Measurements from ENCODE around the gene RPS6KB2. TPM values are rescaled to one million over a fixed set of nuclear protein-coding genes. Genes with fewer than 3 reads are reported as not detected.
"Not testable (repeated sequence)": the region's sequence is repeated elsewhere in the genome, so short reads cannot be mapped to it uniquely, and the experiment has no call there.

Gene RPS6KB2
- total RNA-seq, 1 donor = 36.9 TPM

DNA sequence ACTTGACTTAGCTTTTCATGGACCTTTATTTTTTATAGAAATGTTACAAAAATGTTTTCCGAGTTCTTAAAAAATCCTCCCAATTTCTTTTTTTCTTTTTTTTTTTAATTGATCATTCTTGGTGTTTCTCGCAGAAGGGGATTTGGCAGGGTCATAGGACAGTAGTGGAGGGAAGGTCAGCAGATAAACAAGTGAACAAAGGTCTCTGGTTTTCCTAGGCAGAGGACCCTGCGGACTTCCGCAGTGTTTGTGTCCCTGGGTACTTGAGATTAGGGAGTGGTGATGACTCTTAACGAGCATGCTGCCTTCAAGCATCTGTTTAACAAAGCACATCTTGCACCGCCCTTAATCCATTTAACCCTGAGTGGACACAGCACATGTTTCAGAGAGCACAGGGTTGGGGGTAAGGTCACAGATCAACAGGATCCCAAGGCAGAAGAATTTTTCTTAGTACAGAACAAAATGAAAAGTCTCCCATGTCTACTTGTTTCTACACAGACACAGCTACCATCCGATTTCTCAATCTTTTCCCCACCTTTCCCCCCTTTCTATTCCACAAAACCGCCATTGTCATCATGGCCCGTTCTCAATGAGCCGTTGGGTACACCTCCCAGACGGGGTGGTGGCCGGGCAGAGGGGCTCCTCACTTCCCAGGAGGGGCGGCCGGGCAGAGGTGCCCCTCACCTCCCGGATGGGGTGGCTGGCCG, 49.2 kb downstream of the RPS6KB2 start:
- H2AFZ ChIP-seq (ENCODE audit: low read length); DNase-seq (ENCODE audit: insufficient read length, low spot score, missing footprints); H4K20me1 ChIP-seq (ENCODE audit: insufficient read depth, low read length); H3K4me2 ChIP-seq (ENCODE audit: insufficient read depth, low read length); H3K4me3 ChIP-seq (ENCODE audit: insufficient read depth, low read length); H3K79me2 ChIP-seq (ENCODE audit: insufficient read depth, low read length); H3K9me3 ChIP-seq (ENCODE audit: low read depth, low read length); H3K4me1 ChIP-seq (ENCODE audit: insufficient read depth, low read length); H3K27me3 ChIP-seq (ENCODE audit: insufficient read depth, low read length); H3K36me3 ChIP-seq (ENCODE audit: insufficient read depth, low read length); H3K27ac ChIP-seq (ENCODE audit: low read depth, low read length): not testable (repeated sequence)

DNA sequence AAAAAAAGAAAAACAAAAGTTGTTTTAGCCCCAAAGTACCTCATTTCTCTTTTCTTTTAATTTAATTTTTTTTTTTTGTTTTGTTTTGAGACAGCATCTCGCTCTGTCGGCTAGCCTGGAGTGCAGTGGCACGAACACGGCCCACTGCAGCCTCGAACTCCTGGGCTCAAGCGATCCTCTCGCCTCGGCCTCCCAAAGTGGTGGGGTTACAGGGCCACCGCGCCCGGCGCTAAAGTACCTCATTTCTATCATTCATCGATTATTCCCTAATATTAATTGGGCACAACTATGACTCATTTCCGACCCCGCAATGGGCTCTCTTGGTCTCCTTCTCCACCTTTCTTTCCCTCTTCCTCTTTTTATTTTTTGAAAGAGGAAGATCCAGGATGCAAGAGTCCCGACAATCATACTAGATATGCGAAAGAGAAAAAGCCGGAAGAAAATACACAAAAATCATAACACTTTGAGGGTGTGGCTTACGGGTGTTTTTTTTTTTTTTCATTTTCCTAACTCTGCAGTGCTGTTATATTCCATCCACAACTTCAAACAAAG, 54.1 kb downstream of the RPS6KB2 start:
- H3K4me2 ChIP-seq (ENCODE audit: insufficient read depth, low read length) = peak overlapping the region; percentile 82
- H2AFZ ChIP-seq (ENCODE audit: low read length) = peak overlapping the region; percentile 99
- DNase-seq (ENCODE audit: insufficient read length, low spot score, missing footprints) = no peak
- peaks cover 7% of the 10 kb centered on the region for H3K4me1 ChIP-seq (ENCODE audit: insufficient read depth, low read length)
- H3K79me2 ChIP-seq (ENCODE audit: insufficient read depth, low read length) = peaks cover 25% of the 10 kb centered on the region
- TF ChIP-seq, protein P1, sequence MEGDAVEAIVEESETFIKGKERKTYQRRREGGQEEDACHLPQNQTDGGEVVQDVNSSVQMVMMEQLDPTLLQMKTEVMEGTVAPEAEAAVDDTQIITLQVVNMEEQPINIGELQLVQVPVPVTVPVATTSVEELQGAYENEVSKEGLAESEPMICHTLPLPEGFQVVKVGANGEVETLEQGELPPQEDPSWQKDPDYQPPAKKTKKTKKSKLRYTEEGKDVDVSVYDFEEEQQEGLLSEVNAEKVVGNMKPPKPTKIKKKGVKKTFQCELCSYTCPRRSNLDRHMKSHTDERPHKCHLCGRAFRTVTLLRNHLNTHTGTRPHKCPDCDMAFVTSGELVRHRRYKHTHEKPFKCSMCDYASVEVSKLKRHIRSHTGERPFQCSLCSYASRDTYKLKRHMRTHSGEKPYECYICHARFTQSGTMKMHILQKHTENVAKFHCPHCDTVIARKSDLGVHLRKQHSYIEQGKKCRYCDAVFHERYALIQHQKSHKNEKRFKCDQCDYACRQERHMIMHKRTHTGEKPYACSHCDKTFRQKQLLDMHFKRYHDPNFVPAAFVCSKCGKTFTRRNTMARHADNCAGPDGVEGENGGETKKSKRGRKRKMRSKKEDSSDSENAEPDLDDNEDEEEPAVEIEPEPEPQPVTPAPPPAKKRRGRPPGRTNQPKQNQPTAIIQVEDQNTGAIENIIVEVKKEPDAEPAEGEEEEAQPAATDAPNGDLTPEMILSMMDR (IDR thresholded peaks at IDR 0.05; ENCODE audit: extremely low read depth, low read depth, low read length) = no peak
- H3K36me3 ChIP-seq (ENCODE audit: insufficient read depth, low read length) = no peaks in the 10 kb centered on the region
- no peaks in the 10 kb centered on the region for H3K27me3 ChIP-seq (ENCODE audit: insufficient read depth, low read length)
- H3K9me3 ChIP-seq (ENCODE audit: low read depth, low read length) = no peaks in the 10 kb centered on the region
- H3K27ac ChIP-seq (ENCODE audit: low read depth, low read length) = peak overlapping the region; percentile 86
- H3K4me3 ChIP-seq (ENCODE audit: insufficient read depth, low read length) = peak overlapping the region; percentile 82
- H4K20me1 ChIP-seq (ENCODE audit: insufficient read depth, low read length) = peaks cover 7% of the 10 kb centered on the region

DNA sequence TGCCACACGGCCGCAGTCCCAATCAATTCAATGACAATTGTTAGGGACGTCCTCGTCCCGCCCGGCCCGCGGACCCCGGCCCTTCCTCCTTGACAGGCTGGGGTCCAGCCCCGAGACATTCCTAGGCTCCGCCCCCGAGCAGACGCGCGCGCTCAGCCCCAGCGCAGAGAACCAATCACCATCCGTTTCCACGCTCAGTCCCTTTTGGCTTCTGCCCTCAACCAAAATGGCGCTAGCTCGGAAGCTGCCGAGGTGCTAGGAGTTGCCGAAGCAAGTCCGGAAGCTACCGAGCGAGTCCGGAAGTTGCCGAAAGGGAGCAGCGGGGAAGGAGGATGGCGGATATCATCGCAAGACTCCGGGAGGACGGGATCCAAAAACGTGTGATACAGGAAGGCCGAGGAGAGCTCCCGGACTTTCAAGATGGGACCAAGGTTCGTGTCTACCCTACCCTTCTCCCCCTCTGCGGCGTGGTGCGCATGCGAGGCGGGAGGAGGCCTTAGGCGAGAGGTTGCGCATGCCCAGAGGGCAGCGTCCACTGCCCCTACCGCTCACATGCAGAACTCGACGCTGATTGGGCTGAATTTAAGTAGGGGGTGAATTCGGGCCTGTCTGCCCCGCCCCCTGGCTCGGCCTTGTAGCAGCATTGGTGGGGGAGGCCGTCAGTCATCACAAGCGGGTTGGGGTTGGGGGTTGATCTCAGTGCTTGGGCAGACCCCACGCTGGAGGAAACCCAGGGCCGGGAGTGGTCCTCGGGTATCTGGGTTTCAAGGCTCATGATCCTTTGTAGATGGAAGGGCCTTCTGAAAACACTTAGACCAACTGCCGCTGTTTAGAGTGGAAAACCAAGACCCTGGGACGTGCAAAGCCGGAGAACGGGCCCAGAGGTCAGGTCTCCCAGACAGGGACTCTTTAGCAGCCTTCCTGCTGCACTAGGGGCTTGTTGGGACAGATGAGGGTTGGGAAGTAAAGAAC, 54.8 kb downstream of the RPS6KB2 start, which contains the start of gene AIP:
Gene AIP, plus strand, starts transcription at position 200 of the 972 bp plus-strand sequence. Its CDS starts 133 bp downstream, at position 333.
- no peaks in the 10 kb centered on the region for H3K27me3 ChIP-seq (ENCODE audit: insufficient read depth, low read length)
- DNase-seq (ENCODE audit: insufficient read length, low spot score, missing footprints) = peak; percentile 100
- H4K20me1 ChIP-seq (ENCODE audit: insufficient read depth, low read length) = peaks cover 12% of the 10 kb centered on the region
- H3K36me3 ChIP-seq (ENCODE audit: insufficient read depth, low read length) = no peaks in the 10 kb centered on the region
- peak within 1 kb of the TSS; percentile 82 for H3K4me2 ChIP-seq (ENCODE audit: insufficient read depth, low read length)
- H3K4me3 ChIP-seq (ENCODE audit: insufficient read depth, low read length) = peak within 1 kb of the TSS; percentile 82
- H3K27ac ChIP-seq (ENCODE audit: low read depth, low read length) = peak within 1 kb of the TSS; percentile 86
- H3K9me3 ChIP-seq (ENCODE audit: low read depth, low read length) = no peaks in the 10 kb centered on the region
- TF ChIP-seq, protein P1 (IDR thresholded peaks at IDR 0.05; ENCODE audit: extremely low read depth, low read depth, low read length) = no peak
- peak within 1 kb of the TSS; percentile 99 for H2AFZ ChIP-seq (ENCODE audit: low read length)
- peaks cover 7% of the 10 kb centered on the region for H3K4me1 ChIP-seq (ENCODE audit: insufficient read depth, low read length)
- peaks cover 25% of the 10 kb centered on the region for H3K79me2 ChIP-seq (ENCODE audit: insufficient read depth, low read length)

DNA sequence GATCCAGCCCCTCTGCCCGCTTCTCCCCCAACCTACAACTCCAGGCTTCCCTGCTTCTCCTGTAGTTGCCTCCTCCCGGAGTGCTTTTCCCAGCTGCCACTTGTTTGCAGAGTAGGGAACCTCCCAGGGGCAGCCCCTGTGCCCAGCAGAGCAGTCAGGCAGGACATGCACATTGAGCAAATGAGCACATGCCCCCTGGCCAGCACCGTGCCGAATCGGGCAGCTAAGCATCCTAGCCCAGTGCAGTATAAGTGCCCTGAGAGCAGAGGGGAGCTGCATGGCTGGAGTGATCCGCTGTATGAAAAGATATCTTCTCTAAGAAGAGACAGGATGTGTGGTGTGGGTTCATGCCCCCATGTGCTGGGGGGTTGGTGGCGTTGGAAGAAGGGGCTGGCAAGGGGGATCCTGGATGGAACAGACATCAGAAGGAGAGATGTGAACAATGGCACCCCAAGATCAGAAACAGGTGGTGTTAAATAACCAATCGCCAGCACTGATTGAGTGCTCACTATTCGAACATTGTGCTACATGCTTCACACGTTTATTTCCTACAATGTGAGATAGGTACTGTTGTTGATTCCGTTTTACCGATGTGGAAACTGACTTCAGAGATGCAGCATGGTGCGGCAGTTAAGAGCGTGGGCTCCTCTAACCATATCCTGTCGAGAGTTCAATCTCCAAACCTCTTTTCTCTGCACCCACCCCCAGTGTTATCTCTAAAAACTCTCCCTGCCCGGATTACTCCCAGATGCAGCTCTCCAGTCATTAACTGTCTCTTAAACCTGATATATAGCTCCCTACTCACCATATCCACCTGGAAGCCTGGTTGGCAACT, 55.8 kb downstream of the RPS6KB2 start:
- peak overlapping the region; percentile 82 for H3K4me3 ChIP-seq (ENCODE audit: insufficient read depth, low read length)
- H2AFZ ChIP-seq (ENCODE audit: low read length) = no peak overlapping the region
- TF ChIP-seq, protein P1 (IDR thresholded peaks at IDR 0.05; ENCODE audit: extremely low read depth, low read depth, low read length) = no peak

More for the DNA sequence above, 55.8 kb downstream of the RPS6KB2 start:
- peak overlapping the region; percentile 82 for H3K4me2 ChIP-seq (ENCODE audit: insufficient read depth, low read length)
- peaks cover 25% of the 10 kb centered on the region for H3K79me2 ChIP-seq (ENCODE audit: insufficient read depth, low read length)
- H3K27me3 ChIP-seq (ENCODE audit: insufficient read depth, low read length) = no peaks in the 10 kb centered on the region
- H4K20me1 ChIP-seq (ENCODE audit: insufficient read depth, low read length) = peaks cover 12% of the 10 kb centered on the region
- H3K27ac ChIP-seq (ENCODE audit: low read depth, low read length) = no peak overlapping the region
- peak; percentile 36 for DNase-seq (ENCODE audit: insufficient read length, low spot score, missing footprints)
- no peaks in the 10 kb centered on the region for H3K9me3 ChIP-seq (ENCODE audit: low read depth, low read length)
- H3K4me1 ChIP-seq (ENCODE audit: insufficient read depth, low read length) = peaks cover 7% of the 10 kb centered on the region
- no peaks in the 10 kb centered on the region for H3K36me3 ChIP-seq (ENCODE audit: insufficient read depth, low read length)

Measured in osteoblast (primary cell).